GM12874 (cell line): ENCODE results near the gene VPS8.

Experiments used
- TF ChIP-seq, protein P1 (sequence below): IDR thresholded peaks from 2 replicates; pipeline ENCODE4 v1.5.1; 2011; ENCODE audit warnings: low read depth, mild to moderate bottlenecking, control low read depth, low read length, moderate library complexity; ENCODE audit not compliant: insufficient read depth

VPS8 gene

DNA sequence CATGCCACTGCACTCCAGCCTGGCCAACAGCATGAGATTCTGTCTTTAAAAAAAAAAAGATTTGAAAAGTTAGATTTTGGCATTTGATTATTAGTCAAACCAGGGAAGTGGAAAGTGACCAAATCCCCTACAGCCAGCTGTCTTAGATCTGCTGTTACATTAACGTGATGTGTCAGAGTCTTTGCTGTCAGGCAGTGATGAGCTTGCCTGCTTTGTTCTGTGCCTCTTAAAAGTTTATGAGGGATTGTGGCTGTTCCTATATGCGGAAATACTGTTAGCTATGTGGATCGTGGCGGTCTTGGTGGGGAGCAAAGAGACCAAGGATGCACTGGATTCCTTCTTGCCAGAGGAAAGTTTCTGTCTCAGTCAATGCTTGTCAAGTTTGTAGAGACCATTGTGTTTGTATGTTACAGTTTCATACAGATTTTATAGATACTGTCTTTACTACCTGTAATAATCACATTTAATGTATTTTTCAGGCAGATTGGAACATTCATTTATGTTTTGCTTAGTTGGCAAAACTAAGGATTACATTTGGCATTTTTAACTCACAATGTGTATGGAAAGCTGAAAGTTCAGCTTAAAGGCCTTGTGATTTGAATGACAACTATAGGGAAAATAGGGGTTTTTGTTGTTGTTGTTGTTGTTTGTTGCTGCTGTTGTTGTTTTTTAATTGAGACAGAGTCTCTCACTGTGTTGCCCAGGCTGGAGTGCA, 137.4 kb downstream of the VPS8 start:
- TF ChIP-seq, protein P1, sequence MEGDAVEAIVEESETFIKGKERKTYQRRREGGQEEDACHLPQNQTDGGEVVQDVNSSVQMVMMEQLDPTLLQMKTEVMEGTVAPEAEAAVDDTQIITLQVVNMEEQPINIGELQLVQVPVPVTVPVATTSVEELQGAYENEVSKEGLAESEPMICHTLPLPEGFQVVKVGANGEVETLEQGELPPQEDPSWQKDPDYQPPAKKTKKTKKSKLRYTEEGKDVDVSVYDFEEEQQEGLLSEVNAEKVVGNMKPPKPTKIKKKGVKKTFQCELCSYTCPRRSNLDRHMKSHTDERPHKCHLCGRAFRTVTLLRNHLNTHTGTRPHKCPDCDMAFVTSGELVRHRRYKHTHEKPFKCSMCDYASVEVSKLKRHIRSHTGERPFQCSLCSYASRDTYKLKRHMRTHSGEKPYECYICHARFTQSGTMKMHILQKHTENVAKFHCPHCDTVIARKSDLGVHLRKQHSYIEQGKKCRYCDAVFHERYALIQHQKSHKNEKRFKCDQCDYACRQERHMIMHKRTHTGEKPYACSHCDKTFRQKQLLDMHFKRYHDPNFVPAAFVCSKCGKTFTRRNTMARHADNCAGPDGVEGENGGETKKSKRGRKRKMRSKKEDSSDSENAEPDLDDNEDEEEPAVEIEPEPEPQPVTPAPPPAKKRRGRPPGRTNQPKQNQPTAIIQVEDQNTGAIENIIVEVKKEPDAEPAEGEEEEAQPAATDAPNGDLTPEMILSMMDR = no peak

DNA sequence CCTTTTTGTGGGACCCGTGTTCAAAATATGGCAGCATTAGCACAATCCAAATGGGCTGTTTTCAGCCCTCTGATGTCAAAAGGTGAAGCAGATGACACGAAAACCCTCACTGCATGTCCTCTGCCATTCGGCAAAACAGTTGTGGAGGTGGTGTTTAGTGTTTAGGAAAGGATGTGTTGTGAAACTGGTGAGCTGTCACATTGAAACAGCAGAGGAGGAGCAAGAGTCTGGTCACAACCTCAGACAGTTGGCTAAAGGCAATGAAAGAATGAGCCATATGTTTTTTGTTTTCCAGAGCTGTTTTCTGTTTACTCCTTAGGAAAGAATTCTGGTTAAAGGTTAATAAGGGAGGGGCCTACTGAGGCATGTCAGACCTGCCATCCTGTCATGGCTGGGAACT, 140.7 kb downstream of the VPS8 start:
- TF ChIP-seq, protein P1 = no peak

DNA sequence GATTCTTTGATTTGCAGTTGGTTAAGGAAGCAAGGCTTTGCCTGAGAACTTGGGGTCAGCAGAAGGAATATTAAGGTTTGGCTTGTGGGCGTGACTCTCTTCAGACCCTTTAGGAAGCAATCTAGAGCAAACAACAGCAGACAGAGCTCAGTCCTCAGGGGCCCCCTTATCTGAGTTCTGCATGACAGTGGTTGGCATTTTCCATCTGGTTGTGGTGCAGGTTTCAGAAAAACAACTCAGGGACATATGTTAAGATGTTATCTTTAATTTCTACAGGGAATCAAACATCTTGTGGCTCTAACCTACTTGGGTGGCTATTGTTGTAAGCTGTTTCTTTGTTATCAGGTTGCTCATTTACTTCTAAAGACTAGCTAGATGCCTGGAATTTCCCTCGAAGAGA, 141.4 kb downstream of the VPS8 start:
- TF ChIP-seq, protein P1 = no peak

DNA sequence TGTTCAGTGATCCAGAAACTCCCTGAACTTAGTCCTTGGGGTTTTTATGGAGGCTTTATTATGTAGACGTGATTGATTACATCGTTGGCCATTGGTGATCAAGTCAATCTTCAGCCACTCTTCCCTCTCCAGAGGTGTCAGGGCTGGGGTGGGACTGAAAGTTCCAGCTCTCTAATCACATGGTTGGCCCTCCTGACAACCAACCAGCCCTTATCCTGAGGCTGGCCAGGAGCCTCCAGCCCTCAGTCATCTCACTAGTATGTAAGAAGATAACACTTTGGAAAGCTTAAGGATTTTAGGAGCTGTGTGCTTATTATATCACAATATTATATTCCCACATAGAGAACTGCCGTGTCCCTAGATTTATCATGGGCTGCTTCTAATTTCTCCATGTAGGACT, 142.3 kb downstream of the VPS8 start:
- TF ChIP-seq, protein P1 = no peak

DNA sequence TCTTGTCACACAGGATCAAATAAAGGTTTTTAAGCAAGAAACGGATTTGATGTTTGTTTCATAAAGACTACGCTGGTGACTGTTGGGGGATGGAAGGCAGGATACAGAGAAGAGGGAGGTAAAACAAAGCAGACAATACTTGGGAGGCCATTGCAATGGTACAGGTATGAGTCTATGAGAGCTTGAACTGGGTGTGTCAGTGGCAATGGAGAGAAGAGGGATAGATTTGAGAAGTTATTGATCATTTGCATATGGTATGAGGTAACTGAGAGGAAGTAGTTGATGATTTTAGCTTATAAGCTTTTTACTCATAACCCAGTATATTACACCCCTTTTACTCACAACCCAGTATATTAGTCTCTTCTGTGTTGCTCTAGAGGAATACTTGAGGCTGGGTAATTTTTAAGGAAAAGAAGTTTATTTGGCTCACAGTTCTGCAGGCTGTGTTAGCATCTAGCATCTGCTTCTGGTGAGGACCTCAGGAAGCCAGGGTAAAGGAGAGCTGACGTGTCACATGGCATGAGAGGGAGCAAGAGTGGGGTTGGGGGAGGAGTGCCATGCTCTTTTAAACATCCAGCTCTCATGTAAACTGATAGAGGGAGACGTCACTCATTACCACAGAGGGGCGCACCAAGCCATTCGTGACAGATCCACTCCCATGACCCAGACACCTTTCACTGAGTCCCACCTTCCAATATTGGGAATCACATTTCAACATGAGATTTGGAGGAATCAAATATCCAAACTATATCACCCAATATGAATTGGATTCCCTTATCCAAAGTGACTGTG, 153.9 kb downstream of the VPS8 start:
- TF ChIP-seq, protein P1 = no peak

DNA sequence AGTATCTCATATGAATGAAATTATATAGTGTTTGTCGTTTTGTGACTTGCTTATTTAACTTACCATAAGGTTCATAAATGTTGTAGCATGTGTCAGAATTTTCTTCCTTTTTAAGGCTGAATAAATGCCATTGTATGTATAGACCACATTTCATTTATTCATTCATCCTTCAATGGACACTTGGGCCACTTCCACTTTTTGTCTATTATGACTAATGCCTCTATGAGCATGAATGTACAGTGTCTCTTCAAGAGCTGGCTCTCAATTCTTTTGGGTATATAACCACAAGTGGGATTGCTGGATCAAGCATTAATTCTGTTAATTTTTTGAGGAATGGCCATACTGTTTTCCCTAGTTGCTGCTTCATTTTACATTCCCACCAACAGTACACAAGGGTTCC, 156.1 kb downstream of the VPS8 start:
- TF ChIP-seq, protein P1 = no peak

DNA sequence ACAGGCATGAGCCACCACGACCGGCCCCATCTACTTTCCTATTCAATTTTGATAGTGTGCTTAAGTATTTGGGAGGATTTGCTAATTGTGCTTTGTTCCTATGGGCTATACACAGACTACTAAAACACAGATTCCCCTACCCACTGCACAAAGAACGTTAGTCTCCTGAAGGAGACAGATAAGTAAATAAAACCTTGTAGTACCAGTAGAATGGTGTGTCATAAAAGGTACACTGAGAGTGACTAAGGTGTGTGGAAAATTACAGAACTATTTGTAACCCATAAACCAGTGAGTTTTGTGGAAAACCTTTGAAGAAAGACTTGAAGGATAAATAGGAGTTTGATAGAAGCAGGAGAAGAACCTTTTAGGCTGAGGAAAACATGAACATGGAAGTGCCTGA, 158.2 kb downstream of the VPS8 start:
- TF ChIP-seq, protein P1 = no peak
